Type B pancreatic cell (in vitro differentiated cells): Measurements from ENCODE around the gene PGS1. TPM values are rescaled to one million over a fixed set of nuclear protein-coding genes. Genes with fewer than 3 reads are reported as not detected.

Experiments used
- DNase-seq: peaks from one replicate; pipeline ENCODE4 v3.0.0; 2021; ENCODE audit warnings: mixed read lengths; ENCODE audit not compliant: unreplicated experiment; ENCODE audit errors: extremely low spot score
- H3K27ac Mint-ChIP-seq: 2 replicates; pipeline ENCODE4 v1.8.0; 2021; ENCODE audit warnings: mild to moderate bottlenecking, mixed read lengths
- H3K27me3 Mint-ChIP-seq: 2 replicates; pipeline ENCODE4 v1.8.0; 2021; ENCODE audit warnings: mixed read lengths
- H3K36me3 Mint-ChIP-seq: 2 replicates; pipeline ENCODE4 v1.8.0; 2021; ENCODE audit warnings: mixed read lengths
- H3K4me1 Mint-ChIP-seq: one replicate; pipeline ENCODE4 v1.8.0; 2021; ENCODE audit warnings: mixed read lengths; ENCODE audit not compliant: unreplicated experiment
- H3K4me3 Mint-ChIP-seq: 2 replicates; pipeline ENCODE4 v1.8.0; 2021; ENCODE audit warnings: mild to moderate bottlenecking, mixed read lengths
- H3K9me3 Mint-ChIP-seq: 2 replicates; pipeline ENCODE4 v1.8.0; 2021; ENCODE audit warnings: mixed read lengths
- total RNA-seq: library from RNA; stranded (reverse); gene quantifications from 2 replicates; pipeline ENCODE4 v1.2.1, GENCODE V29; 2021; ENCODE audit warnings: low replicate concordance
- TF ChIP-seq, protein P1 (sequence below): fragments of 200-600 bp; sonication (generic); conservative IDR thresholded peaks from 2 replicates; pipeline ENCODE4 v1.5.0; 2021; ENCODE audit warnings: antibody characterized with exemption, mild to moderate bottlenecking

PGS1 gene
- total RNA-seq, 1 donor from 2014 or later, result 54.8 TPM

DNA sequence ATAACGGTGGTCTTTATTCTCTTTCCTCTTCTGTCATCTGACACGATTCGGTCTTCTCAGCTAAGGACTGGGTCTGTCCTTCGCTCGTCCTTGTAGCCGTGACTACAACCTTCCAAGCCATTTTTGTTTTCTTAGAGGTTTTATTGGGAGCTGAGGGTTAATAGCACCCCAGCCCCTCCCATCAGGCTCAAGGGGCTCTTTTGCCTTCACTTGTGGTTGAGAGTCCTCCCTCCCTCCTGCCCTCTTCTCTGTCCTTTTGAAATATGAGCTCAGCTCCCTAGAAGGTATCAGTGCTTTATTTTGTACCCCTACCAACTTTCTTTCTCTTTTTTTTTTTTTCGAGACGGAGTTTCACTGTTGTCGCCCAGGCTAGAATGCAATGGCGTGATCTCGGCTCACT, 43.2 kb upstream of the PGS1 start:
- TF ChIP-seq, protein P1, sequence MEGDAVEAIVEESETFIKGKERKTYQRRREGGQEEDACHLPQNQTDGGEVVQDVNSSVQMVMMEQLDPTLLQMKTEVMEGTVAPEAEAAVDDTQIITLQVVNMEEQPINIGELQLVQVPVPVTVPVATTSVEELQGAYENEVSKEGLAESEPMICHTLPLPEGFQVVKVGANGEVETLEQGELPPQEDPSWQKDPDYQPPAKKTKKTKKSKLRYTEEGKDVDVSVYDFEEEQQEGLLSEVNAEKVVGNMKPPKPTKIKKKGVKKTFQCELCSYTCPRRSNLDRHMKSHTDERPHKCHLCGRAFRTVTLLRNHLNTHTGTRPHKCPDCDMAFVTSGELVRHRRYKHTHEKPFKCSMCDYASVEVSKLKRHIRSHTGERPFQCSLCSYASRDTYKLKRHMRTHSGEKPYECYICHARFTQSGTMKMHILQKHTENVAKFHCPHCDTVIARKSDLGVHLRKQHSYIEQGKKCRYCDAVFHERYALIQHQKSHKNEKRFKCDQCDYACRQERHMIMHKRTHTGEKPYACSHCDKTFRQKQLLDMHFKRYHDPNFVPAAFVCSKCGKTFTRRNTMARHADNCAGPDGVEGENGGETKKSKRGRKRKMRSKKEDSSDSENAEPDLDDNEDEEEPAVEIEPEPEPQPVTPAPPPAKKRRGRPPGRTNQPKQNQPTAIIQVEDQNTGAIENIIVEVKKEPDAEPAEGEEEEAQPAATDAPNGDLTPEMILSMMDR, result no peak
- H3K27ac Mint-ChIP-seq, result no peak overlapping the region
- H3K4me3 Mint-ChIP-seq, result no peak overlapping the region
- peaks cover 7% of the 10 kb centered on the region for H3K27me3 Mint-ChIP-seq
- peaks cover 20% of the 10 kb centered on the region for H3K4me1 Mint-ChIP-seq
- no peak for DNase-seq
- H3K36me3 Mint-ChIP-seq, result no peaks in the 10 kb centered on the region
- no peaks in the 10 kb centered on the region for H3K9me3 Mint-ChIP-seq

DNA sequence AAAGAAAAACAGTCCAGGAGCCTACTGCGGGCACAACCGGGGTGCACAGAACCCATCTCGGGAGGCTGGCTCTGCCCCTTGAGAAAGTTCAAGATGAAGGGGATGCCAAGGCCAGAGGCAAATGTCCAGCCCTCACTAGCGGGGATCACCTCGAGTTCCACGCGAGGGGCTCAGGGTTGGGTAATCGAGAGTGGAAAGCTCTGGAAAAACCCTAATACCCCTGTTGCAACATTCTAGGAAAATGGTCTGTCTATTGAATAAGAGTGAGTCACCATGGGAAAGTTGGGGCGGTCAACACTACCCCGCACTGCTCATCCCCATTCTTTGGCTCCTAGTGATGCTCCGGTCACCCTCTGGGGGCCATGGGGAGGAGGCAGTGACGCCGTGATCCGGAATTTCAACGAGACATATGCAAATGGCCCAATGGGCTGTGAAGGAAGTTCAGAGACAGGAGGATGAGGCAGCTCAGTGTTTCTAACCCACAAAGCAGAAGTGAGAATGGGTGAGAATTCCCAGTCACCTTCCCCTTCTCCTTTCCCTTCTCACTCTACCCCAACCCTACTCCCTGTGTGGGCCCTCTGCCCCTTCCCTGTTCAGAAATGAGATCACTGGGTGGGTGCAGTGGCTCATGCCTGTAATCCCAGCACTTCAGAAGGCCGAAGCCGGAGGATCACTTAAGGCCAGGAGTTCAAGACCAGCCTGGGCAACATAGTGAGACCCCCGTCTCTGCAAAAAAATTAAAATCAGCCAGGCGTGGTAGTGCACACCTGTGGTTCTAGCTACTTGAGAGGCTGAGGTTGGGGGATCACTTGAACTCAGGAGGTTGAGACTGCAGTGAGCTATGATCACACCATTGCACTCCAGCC, 41.0 kb upstream of the PGS1 start:
- Mint-ChIP-seq H3K27ac (no peak overlapping the region), H3K36me3 (no peaks in the 10 kb centered on the region), H3K4me1 (peaks cover 26% of the 10 kb centered on the region), H3K9me3 (no peaks in the 10 kb centered on the region), H3K27me3 (peaks cover 8% of the 10 kb centered on the region), H3K4me3 (no peak overlapping the region)
- no peak for DNase-seq
- TF ChIP-seq, protein P1, result no peak

DNA sequence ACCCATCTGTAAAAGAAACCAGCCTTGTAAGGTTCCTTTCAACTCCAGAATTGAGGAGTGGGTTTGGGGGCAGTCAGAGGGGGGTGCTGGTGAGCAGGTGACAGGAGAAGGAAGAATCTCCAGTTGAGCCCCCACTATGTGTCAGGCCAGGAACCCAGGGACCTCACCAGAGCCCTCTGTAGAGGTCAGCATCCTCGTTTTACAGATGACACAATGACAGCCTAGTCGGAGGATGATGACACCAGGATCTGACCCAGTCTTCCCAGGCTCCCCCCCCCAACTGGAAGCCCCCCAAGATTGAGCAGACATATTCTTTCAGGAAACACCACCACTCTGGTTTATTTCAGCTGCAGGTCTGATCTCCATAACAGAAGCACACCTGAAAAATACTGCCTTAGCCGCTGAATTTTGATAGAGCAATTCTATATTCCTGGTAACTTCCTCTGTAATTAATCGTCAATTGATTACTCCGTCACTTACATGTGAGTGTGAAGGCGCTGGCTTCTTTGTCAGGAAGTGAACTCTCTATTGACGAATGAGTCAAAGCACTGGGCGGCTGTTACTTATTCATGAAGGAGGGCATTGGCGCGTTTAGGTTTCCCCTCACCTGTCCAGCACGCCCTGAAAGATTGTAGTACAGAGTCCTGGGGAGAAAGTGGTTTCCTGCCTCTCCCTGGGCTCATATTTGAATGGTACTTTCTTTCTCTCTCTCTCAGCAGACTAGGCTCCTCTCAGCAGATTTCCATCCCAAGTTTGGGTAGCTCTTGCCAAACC, 39.8 kb upstream of the PGS1 start:
- Mint-ChIP-seq H3K4me3 (no peak overlapping the region), H3K4me1 (peaks cover 18% of the 10 kb centered on the region), H3K9me3 (no peaks in the 10 kb centered on the region), H3K36me3 (no peaks in the 10 kb centered on the region), H3K27ac (peak overlapping the region; percentile 34), H3K27me3 (peaks cover 8% of the 10 kb centered on the region)
- TF ChIP-seq, protein P1, result no peak
- DNase-seq, result no peak

DNA sequence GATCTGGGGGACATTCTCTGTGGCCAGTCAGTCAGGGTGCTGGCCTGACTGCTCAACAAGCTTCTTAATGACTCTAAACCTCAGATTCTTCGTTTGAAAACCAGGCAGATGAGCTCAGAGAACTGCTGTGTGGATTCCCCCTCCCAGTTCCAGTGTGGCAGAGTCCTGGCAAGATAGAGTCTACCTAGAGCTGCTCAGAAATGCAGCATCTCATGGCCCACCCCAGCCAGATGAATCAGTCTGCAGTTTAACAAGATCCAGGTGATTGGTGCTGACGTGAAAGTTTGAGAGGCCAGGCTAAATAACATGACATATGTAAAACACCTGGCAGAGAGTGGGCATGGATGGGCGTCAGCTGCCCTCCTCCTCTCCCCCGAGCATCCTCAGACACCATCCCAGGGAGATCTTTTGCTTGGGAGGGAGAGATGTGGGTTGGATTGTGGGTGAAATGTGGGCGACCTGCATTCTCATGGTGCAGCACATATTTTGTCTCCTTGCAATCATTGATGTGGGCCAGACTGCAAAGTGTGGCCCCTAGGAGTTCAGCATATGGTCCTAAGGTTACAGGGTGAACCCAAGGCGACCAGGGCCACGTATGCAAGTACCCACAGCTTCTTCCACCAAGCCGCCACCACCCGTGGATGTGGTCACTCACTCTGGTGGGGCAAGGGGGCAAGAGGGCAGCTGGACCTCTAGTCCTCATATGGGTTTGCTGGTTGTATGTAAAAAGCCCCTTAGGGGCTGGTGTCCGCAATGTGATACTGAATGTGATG, 38.1 kb upstream of the PGS1 start:
- peak overlapping the region; percentile 59 for H3K27ac Mint-ChIP-seq

More for the DNA sequence above, 38.1 kb upstream of the PGS1 start:
- Mint-ChIP-seq H3K9me3 (no peaks in the 10 kb centered on the region), H3K4me1 (peaks cover 12% of the 10 kb centered on the region), H3K4me3 (peak overlapping the region; percentile 66), H3K36me3 (no peaks in the 10 kb centered on the region), H3K27me3 (peaks cover 13% of the 10 kb centered on the region)
- no peak for DNase-seq
- TF ChIP-seq, protein P1, result no peak
